Ovary (tissue), 9 donors: ENCODE results near the gene AQP11. TPM values are rescaled to one million over a fixed set of nuclear protein-coding genes. Genes with fewer than 3 reads are reported as not detected.

Source experiments
- DNase-seq, 5 donors: peaks; one replicate each; pipeline ENCODE4 v3.0.0-alpha.2; 2019 to 2020
- H3K27ac ChIP-seq, 2 donors: fragments of 200-600 bp; one replicate each; pipeline versions ENCODE4 v1.5.1 to v1.8.0; 2019 to 2022
- H3K27me3 ChIP-seq: fragments of 200-600 bp; one replicate; pipeline ENCODE4 v1.8.0; 2022
- H3K36me3 ChIP-seq: fragments of 200-600 bp; sonication (generic); one replicate; pipeline ENCODE4 v1.5.1; 2019
- H3K4me1 ChIP-seq: one replicate; pipeline ENCODE4 v1.8.1; 2013; ENCODE audit warnings: mild to moderate bottlenecking, moderate library complexity; ENCODE audit not compliant: insufficient read depth
- H3K4me3 ChIP-seq: fragments of 200-600 bp; sonication (generic); one replicate; pipeline ENCODE4 v1.5.1; 2017
- H3K9me3 ChIP-seq, 2 donors: fragments of 200-600 bp in 1 of 2; sonication (generic) in 1 of 2; one replicate each; pipeline versions ENCODE4 v1.5.1 to v1.8.1; 2013 to 2019; ENCODE audit warnings: mild to moderate bottlenecking in 1 of 2, moderate library complexity in 1 of 2
- CTCF ChIP-seq, 3 donors: fragments of 450-650 bp in 2 of 3; fragments of 200-600 bp in 1 of 3; IDR thresholded peaks; one replicate each; pipeline versions ENCODE4 v1.5.1 to v1.8.0; 2016 to 2022; ENCODE audit warnings: antibody characterized with exemption in 3 of 3, mild to moderate bottlenecking in 1 of 3
- EP300 ChIP-seq: sonication (generic); formaldehyde crosslinking; IDR thresholded peaks from one replicate; pipeline ENCODE4 v1.6.1; 2017; ENCODE audit warnings: antibody characterized with exemption
- POLR2A ChIP-seq: fragments of 450-650 bp; IDR thresholded peaks from one replicate; pipeline ENCODE4 v1.6.1; 2017; ENCODE audit warnings: antibody characterized with exemption, mild to moderate bottlenecking, moderate library complexity
- WGBS, 3 donors: extraction: QIAGEN DNeasy Blood & Tissue Kit in 1 of 3; methylation state at CpG; one replicate each; pipeline versions ENCODE4 v1.1.5 to v1.1.7; 2013 to 2017; 5-methylcytosine and 5-hydroxymethylcytosine counted together
- intact Hi-C, 4 donors: fragments of 100-400 bp; cut with DNase I; formaldehyde crosslinking; loops; one replicate each; pipeline versions ENCODE4 v1.11.0 to v1.15.1; 2022 to 2023
- polyA plus RNA-seq, 2 donors: library from polyadenylated mRNA; stranded (reverse); fragments of 200-250 nt in 1 of 2; fragments of 350-450 nt in 1 of 2; fragmentation: Illumina TruSeq in 1 of 2; extraction: RNeasy Lipid Tissue Mini Kit (QIAGEN cat#74804) in 1 of 2; gene quantifications; one replicate each; pipeline ENCODE4 v1.2.3, GENCODE V29; 2013 to 2014
- total RNA-seq, 7 donors: library from RNA; depleted of rRNA in 2 of 7; stranded (reverse); fragments of >200 nt in 2 of 7; fragmentation: NEBNext Ultra II Directional in 3 of 7; extraction: Animal tissue kit (Norgen Biotek cat#: 25700) in 3 of 7; gene quantifications; one replicate each; pipeline versions ENCODE4 v1.1.0 to v1.2.4, GENCODE V29; 2016 to 2023
- donor health status: DM: no; HTN: no; CAD: no; lungs with moderate emphysema.
- donor health status: DM: no; HTN: no; CAD: no.
- donor health status: Bipolar disorder and iron deficiency.
- donor health status: DM: yes; HTN: yes; CAD: no.
- donor health status: DM: no; HTN: no; CAD: no.
- donor health status: DM: yes; HTN: yes; CAD: no.

The AQP11 gene
- total and polyA plus RNA-seq, 9 donors, result 4.9 to 19.1 (median 10.3) TPM

- peaks cover 4% of the 10 kb centered on the region for H3K4me1 ChIP-seq
- no peak overlapping the region for H3K4me3 ChIP-seq
- intact Hi-C loops, result no loop called here
- no peaks in the 10 kb centered on the region for H3K36me3 ChIP-seq
- 80 to 92% (median 86%) methylated on average over 5 of the region's 5 CpGs for WGBS, 3 donors
- TF ChIP-seq POLR2A (no peak), CTCF (IDR thresholded peaks at IDR 0.05) (no peak), EP300 (no peak)
- no peak for DNase-seq
- no peak overlapping the region for H3K27ac ChIP-seq
- H3K27me3 ChIP-seq, result no peaks in the 10 kb centered on the region
- no peaks in the 10 kb centered on the region for H3K9me3 ChIP-seq
These were observed 8.9 kb upstream of the AQP11 start for GRCh38 chr11:77580712-77581337.

GRCh38 chr11:77589181-77589520 is 602 bp upstream of the AQP11 start:
- peak overlapping the region; percentile 82 to 90 for H3K27ac ChIP-seq
- H3K27me3 ChIP-seq, result no peaks in the 10 kb centered on the region
- intact Hi-C loops, result no loop called here
- no peaks in the 10 kb centered on the region for H3K9me3 ChIP-seq
- peak in 1 of 3 donors; percentile 9 for TF ChIP-seq CTCF (IDR thresholded peaks at IDR 0.05)
- TF ChIP-seq POLR2A, result no peak
- 1 to 2% (median 1%) methylated on average over 19 of the region's 19 CpGs for WGBS, 3 donors
- peaks cover 7% of the 10 kb centered on the region for H3K4me1 ChIP-seq
- DNase-seq, result no peak
- H3K36me3 ChIP-seq, result no peaks in the 10 kb centered on the region
- peak overlapping the region; percentile 47 for H3K4me3 ChIP-seq

DNA sequence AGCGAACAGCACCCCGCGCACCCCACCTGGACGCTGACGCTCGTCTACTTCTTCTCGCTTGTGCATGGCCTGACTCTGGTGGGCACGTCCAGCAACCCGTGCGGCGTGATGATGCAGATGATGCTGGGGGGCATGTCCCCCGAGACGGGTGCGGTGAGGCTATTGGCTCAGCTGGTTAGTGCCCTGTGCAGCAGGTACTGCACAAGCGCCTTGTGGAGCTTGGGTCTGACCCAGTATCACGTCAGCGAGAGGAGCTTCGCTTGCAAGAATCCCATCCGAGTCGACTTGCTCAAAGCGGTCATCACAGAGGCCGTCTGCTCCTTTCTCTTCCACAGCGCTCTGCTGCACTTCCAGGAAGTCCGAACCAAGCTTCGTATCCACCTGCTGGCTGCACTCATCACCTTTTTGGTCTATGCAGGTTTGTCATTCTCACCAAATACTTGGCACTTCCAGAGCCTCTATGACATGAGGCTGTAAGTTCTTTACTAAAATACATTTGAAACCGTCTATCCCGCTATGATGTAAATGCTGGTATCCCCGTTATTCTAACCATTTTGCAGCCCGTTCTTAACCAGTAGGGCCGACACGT is 535 bp downstream of the AQP11 start:
- 1 to 5% (median 1%) methylated on average over 17 to 31 of the region's 31 CpGs for whole genome bisulfite sequencing, 3 donors
- DNase-seq, result peak; percentile 66 to 73 (median 70)
- TF ChIP-seq POLR2A (no peak), CTCF (IDR thresholded peaks at IDR 0.05) (peak in 1 of 3 donors; percentile 19), EP300 (no peak)
- H3K9me3 ChIP-seq, result no peaks in the 10 kb centered on the region
- intact Hi-C loops, result loop anchor here in 1 of 4 donors (10.0 kb wide), 1 partner anchor 115 kb away; the partner anchor contains the start of gene PAK1
- peaks cover 9% of the 10 kb centered on the region for H3K4me1 ChIP-seq
- no peaks in the 10 kb centered on the region for H3K27me3 ChIP-seq
- H3K27ac ChIP-seq, result peak overlapping the region; percentile 33 to 90
- H3K4me3 ChIP-seq, result peak overlapping the region; percentile 47
- no peaks in the 10 kb centered on the region for H3K36me3 ChIP-seq

DNA sequence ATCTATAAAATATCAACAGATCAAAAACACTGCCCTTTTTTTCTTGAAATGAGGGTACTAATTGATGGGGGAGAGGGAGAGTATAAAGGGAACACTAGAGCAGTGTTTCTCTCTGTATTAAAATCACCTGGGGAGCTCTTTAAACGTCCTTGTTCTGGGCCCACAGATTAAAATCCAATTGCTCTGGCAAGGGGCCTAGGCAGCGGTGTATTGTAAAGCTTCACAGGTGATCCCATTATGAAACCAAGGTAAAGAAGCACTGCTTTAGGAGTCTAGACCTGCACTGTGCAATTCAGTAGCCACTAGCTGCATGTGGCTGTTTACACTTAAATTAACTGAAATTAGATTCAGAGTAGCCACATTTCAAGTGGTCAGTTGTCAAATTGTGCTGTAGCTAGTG is 3.0 kb downstream of the AQP11 start:
- intact Hi-C loops, result loop anchor here in 1 of 4 donors (10.0 kb wide), 1 partner anchor 118 kb away; the partner anchor contains the start of gene PAK1
- 38 to 54% (median 51%) methylated on average over 2 of the region's 2 CpGs for WGBS, 3 donors
- no peak overlapping the region for H3K27ac ChIP-seq

More for the DNA sequence above, 3.0 kb downstream of the AQP11 start:
- Histone ChIP-seq H3K4me3 (no peak overlapping the region), H3K36me3 (no peaks in the 10 kb centered on the region), H3K4me1 (peaks cover 12% of the 10 kb centered on the region), H3K9me3 (no peaks in the 10 kb centered on the region), H3K27me3 (no peaks in the 10 kb centered on the region)
- no peak for TF ChIP-seq CTCF (IDR thresholded peaks at IDR 0.05)
- TF ChIP-seq EP300, result no peak
- no peak for TF ChIP-seq POLR2A
- DNase-seq, result no peak
